Measurements from ENCODE around the gene OSBPL1A. TPM values are rescaled to one million over a fixed set of nuclear protein-coding genes. Genes with fewer than 3 reads are reported as not detected.

Gene OSBPL1A
- total RNA-seq, 1 experiment from 2014 or later, result 34.8 TPM

DNA sequence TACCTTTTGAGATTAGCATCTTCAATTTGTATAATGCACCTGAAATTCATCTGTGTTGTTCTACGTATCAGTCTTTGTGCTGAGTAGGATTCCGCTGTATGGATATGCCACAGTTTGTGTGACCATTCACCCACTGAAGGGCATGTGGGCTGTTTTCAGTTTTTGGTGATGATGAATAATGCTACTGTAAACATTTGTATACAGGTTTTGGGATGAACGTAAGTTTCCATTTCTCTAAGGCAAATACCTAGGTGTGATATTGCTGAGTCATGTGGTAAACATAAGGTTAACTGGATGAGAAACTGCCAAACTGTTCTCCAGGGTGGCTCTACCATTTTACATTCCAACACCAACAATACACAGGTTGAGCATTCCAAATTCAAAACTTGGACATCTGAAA lies 223.6 kb downstream of the OSBPL1A start:
- TF ChIP-seq CTCF (IDR thresholded peaks at IDR 0.05; ENCODE audit: unreplicated experiment), result no peak
- CTCF ChIA-PET, result no interaction called here
- intact Hi-C loops (cut with micrococcal nuclease; ENCODE audit: unreplicated experiment), result loop anchor here (10.0 kb wide), 1 partner anchor 141 kb away; no protein-coding TSS in a partner anchor
- Mint-ChIP-seq H3K4me3 (ENCODE audit: low read depth, unreplicated experiment) (no peak overlapping the region), H3K27me3 (ENCODE audit: unreplicated experiment) (no peaks in the 10 kb centered on the region), H3K27ac (ENCODE audit: unreplicated experiment) (no peak overlapping the region), H3K4me1 (ENCODE audit: low read depth, unreplicated experiment) (no peaks in the 10 kb centered on the region), H3K9me3 (ENCODE audit: low read depth, unreplicated experiment) (no peaks in the 10 kb centered on the region), H3K36me3 (ENCODE audit: insufficient read depth, unreplicated experiment) (no peaks in the 10 kb centered on the region)
- BruUV-seq (replicated peaks), result no TSS peak
- no peak for DNase-seq

DNA sequence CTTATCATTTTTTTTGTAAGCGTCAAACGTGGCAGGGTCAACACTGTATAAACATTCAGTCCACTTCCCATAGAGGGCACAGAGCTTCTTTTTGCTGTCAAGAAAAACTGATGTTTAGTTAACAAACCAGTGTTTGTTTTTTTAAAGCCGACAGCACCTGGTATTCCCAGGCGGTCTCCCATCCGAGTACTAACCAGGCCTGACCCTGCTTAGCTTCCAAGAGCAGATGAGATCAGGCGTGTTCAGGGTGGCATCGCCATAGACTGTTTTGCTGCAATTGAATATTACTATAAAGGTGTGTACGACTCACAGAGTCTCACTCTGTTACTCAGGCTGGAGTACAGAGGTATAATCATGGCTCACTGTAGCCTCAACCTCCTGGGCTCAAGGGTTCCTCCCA lies 227.3 kb downstream of the OSBPL1A start:
- no peak for TF ChIP-seq CTCF (IDR thresholded peaks at IDR 0.05; ENCODE audit: unreplicated experiment)
- Mint-ChIP-seq H3K4me3 (ENCODE audit: low read depth, unreplicated experiment) (no peak overlapping the region), H3K27me3 (ENCODE audit: unreplicated experiment) (no peaks in the 10 kb centered on the region), H3K36me3 (ENCODE audit: insufficient read depth, unreplicated experiment) (no peaks in the 10 kb centered on the region), H3K27ac (ENCODE audit: unreplicated experiment) (no peak overlapping the region), H3K9me3 (ENCODE audit: low read depth, unreplicated experiment) (no peaks in the 10 kb centered on the region), H3K4me1 (ENCODE audit: low read depth, unreplicated experiment) (no peaks in the 10 kb centered on the region)
- intact Hi-C loops (cut with micrococcal nuclease; ENCODE audit: unreplicated experiment), result loop anchor here (10.0 kb wide), 1 partner anchor 144 kb away; no protein-coding TSS in a partner anchor
- no peak for DNase-seq
- BruUV-seq (replicated peaks), result no TSS peak
- CTCF ChIA-PET, result no interaction called here

DNA sequence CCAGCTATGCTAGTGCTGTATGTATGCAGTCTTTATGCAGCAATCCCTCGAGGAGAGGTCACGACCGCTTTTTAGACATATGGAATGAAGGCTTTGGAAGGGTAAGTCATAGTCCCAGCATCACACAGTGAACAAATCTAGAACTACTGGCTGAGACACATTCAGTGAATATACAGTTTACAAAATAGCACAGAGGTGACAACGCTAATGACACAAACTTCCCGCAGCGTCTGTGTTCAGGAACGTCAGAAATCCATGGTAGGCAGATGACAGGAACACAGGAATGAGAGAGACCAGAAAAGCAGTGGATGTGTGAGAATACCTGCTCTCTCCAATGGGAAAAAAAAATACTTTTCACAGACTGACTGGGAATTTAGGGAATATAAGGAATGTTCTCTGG lies 229.1 kb downstream of the OSBPL1A start:
- Mint-ChIP-seq H3K27ac (ENCODE audit: unreplicated experiment) (no peak overlapping the region), H3K9me3 (ENCODE audit: low read depth, unreplicated experiment) (no peaks in the 10 kb centered on the region), H3K4me3 (ENCODE audit: low read depth, unreplicated experiment) (no peak overlapping the region), H3K4me1 (ENCODE audit: low read depth, unreplicated experiment) (no peaks in the 10 kb centered on the region), H3K27me3 (ENCODE audit: unreplicated experiment) (no peaks in the 10 kb centered on the region), H3K36me3 (ENCODE audit: insufficient read depth, unreplicated experiment) (peaks cover 9% of the 10 kb centered on the region)
- no peak for DNase-seq
- CTCF ChIA-PET, result no interaction called here
- intact Hi-C loops (cut with micrococcal nuclease; ENCODE audit: unreplicated experiment), result no loop called here
- no peak for TF ChIP-seq CTCF (IDR thresholded peaks at IDR 0.05; ENCODE audit: unreplicated experiment)
- BruUV-seq (replicated peaks), result no TSS peak

GRCh38 chr18:24161304-24161703 lies 236.3 kb downstream of the OSBPL1A start:
- intact Hi-C loops (cut with micrococcal nuclease; ENCODE audit: unreplicated experiment), result no loop called here
- Mint-ChIP-seq H3K4me1 (ENCODE audit: low read depth, unreplicated experiment) (peaks cover 9% of the 10 kb centered on the region), H3K9me3 (ENCODE audit: low read depth, unreplicated experiment) (no peaks in the 10 kb centered on the region), H3K36me3 (ENCODE audit: insufficient read depth, unreplicated experiment) (peaks cover 14% of the 10 kb centered on the region), H3K27ac (ENCODE audit: unreplicated experiment) (no peak overlapping the region), H3K4me3 (ENCODE audit: low read depth, unreplicated experiment) (no peak overlapping the region), H3K27me3 (ENCODE audit: unreplicated experiment) (no peaks in the 10 kb centered on the region)
- TF ChIP-seq CTCF (IDR thresholded peaks at IDR 0.05; ENCODE audit: unreplicated experiment), result no peak
- CTCF ChIA-PET, result no interaction called here
- DNase-seq, result no peak
- no TSS peak for BruUV-seq (replicated peaks)

Data from Calu3 (cell line).